Stimulated activated naive CD8-positive, alpha-beta T cell treated with anti-CD3 and anti-CD28 coated beads, Interleukin-15, Interleukin-2, amounts not matched to agents 100 ng/mL and 50 ng/mL, for 24 hours (primary cell): ENCODE results near the gene ARL3.
"Not testable (repeated sequence)": the region's sequence is repeated elsewhere in the genome, so short reads cannot be mapped to it uniquely, and the experiment has no call there.

Experiments used
- H3K27ac Mint-ChIP-seq: one replicate; pipeline ENCODE4 v1.8.0; 2021; ENCODE audit warnings: mild to moderate bottlenecking, mixed read lengths
- H3K27me3 Mint-ChIP-seq: one replicate; pipeline ENCODE4 v1.8.0; 2021; ENCODE audit warnings: mixed read lengths
- H3K36me3 Mint-ChIP-seq: one replicate; pipeline ENCODE4 v1.8.0; 2021; ENCODE audit warnings: low read depth, mixed read lengths
- H3K4me1 Mint-ChIP-seq: one replicate; pipeline ENCODE4 v1.8.0; 2021; ENCODE audit warnings: low read depth, mixed read lengths
- H3K4me3 Mint-ChIP-seq: one replicate; pipeline ENCODE4 v1.8.0; 2021; ENCODE audit warnings: mild to moderate bottlenecking, mixed read lengths
- H3K9me3 Mint-ChIP-seq: one replicate; pipeline ENCODE4 v1.8.0; 2021; ENCODE audit warnings: mixed read lengths

Gene ARL3

DNA sequence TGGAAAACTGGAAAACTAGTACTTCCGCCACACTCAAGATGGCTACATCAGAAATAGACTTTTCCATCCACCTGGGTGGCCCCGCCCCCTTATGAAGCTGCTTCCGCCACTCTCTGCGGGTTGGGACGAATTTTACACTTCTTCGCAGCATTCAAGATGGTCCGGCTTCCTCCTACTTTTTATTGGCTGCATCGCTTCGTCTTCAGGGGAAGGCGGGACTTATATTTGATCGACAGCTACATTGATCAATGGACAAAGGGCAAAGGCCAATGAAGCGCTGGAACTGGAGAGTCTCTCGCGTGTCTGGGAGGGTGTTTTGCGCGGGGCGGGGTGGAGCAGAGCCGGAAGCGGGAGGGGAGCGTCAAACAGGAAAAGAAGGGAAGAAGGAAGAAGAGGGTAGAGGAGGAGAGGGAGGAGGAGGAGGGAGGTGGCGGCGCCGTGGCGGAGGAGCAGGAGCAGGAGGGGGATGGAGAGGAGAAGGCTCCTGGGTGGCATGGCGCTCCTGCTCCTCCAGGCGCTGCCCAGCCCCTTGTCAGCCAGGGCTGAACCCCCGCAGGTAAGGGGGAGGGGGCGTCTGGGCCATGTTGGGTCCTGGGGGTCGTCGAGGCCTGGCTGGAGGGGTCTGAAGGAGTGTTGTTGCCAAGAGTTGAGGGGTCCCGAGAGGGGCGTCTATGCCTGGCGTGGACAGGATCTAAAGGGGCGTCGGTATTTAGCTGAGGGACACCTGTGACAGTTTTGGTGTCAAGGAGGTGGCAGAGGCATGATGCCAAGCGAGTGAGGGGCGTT, 29.6 kb upstream of the ARL3 start, which contains the start of gene WBP1L:
TSS of gene WBP1L (plus strand) at position 361 of the 786 bp plus-strand sequence. CDS start at position 467, 106 bp downstream.
- H3K4me1 Mint-ChIP-seq, result peaks cover 49% of the 10 kb centered on the region
- peak within 1 kb of the TSS; percentile 99 for H3K4me3 Mint-ChIP-seq
- H3K27me3 Mint-ChIP-seq, result no peaks in the 10 kb centered on the region
- H3K9me3 Mint-ChIP-seq, result peaks cover 6% of the 10 kb centered on the region
- H3K36me3 Mint-ChIP-seq, result peaks cover 5% of the 10 kb centered on the region
- peak within 1 kb of the TSS; percentile 80 for H3K27ac Mint-ChIP-seq

- H3K36me3 Mint-ChIP-seq, result peaks cover under 1% of the 10 kb centered on the region
- peak overlapping the region; percentile 99 for H3K4me3 Mint-ChIP-seq
- peaks cover 43% of the 10 kb centered on the region for H3K4me1 Mint-ChIP-seq
These were observed 28.9 kb upstream of the ARL3 start for GRCh38 chr10:102743078-102743587.

GRCh38 chr10:102742313-102742712, 28.1 kb upstream of the ARL3 start:
- not testable (repeated sequence) for H3K27ac Mint-ChIP-seq, H3K4me3 Mint-ChIP-seq, H3K9me3 Mint-ChIP-seq, H3K27me3 Mint-ChIP-seq, H3K36me3 Mint-ChIP-seq
- peaks cover 42% of the 10 kb centered on the region for H3K4me1 Mint-ChIP-seq

More at GRCh38 chr10:102743078-102743587, 28.9 kb upstream of the ARL3 start:
- Mint-ChIP-seq H3K27me3 (no peaks in the 10 kb centered on the region), H3K27ac (peak overlapping the region; percentile 80), H3K9me3 (peaks cover 6% of the 10 kb centered on the region)

DNA sequence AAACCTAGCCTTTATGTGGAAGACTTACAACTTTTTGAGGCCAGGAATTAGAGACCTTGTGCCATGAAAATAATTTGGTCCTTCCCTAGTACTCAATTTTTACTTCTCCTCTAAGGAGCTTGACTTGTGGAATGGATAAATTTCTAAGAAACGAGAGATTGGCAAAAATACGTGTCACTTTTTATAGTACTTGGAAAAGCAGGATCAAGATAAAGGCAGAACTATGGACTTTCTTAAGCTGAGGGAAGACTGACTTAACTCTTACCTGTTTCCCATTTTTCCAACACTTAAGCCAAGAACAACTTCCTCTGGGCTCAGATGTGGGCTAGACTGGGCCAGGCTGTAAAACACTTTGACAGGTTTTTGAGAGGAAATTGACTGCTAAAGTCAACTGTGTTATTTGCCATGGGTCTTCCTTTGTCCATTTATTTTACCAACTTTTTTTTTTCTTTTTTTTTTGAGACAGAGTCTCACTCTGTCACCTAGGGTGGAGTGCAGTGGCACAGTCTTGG, 27.6 kb upstream of the ARL3 start:
- no peaks in the 10 kb centered on the region for H3K36me3 Mint-ChIP-seq
- H3K27ac Mint-ChIP-seq, result no peak overlapping the region
- H3K9me3 Mint-ChIP-seq, result peaks cover 6% of the 10 kb centered on the region
- peaks cover 39% of the 10 kb centered on the region for H3K4me1 Mint-ChIP-seq
- no peak overlapping the region for H3K4me3 Mint-ChIP-seq
- no peaks in the 10 kb centered on the region for H3K27me3 Mint-ChIP-seq

DNA sequence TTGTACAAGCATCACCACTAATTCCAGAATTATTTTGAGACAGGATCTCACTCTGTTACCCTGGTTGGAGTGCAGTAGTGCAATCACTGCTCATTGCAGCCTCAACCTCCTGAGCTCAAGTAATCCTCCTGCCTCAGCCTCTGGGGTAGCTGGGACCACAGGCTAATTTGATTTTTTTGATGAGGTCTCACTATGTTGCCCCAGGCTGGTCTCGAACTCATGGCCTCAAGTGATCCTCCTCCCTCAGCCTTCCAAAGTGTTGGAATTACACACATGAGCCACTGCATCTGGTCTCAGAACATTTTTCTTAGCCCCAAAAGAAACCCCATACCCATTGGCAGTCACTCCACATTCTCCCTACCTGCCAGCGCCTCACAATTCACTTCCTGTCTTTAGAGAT, 26.0 kb upstream of the ARL3 start:
- H3K27ac Mint-ChIP-seq, result no peak overlapping the region
- no peak overlapping the region for H3K4me3 Mint-ChIP-seq
- H3K27me3 Mint-ChIP-seq, result no peaks in the 10 kb centered on the region
- peaks cover 6% of the 10 kb centered on the region for H3K9me3 Mint-ChIP-seq
- no peaks in the 10 kb centered on the region for H3K36me3 Mint-ChIP-seq
- H3K4me1 Mint-ChIP-seq, result peaks cover 23% of the 10 kb centered on the region

DNA sequence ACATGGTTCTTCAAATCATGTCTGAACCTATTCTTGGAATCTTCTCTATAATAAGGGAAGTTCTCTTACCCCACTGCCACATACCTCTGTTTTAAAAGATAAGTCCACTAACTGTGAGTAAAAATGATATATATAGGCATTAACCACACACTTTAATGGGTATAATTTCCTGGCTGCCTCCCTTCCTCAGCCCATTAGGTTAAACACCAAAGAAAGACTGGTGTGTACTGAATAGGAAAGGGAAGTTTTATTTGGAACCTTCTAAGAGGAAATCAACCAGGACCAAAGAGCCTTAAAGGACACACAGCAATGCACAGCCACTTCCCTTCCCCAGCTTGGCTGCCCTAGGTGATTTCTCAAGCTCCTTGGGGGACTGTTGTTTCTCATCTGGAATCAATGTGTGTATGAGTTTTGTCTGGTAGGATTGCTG, 24.5 kb upstream of the ARL3 start:
- Mint-ChIP-seq H3K27ac (peak overlapping the region; percentile 16), H3K36me3 (peaks cover 9% of the 10 kb centered on the region), H3K4me3 (no peak overlapping the region), H3K4me1 (peaks cover 11% of the 10 kb centered on the region), H3K27me3 (no peaks in the 10 kb centered on the region), H3K9me3 (peaks cover 6% of the 10 kb centered on the region)

DNA sequence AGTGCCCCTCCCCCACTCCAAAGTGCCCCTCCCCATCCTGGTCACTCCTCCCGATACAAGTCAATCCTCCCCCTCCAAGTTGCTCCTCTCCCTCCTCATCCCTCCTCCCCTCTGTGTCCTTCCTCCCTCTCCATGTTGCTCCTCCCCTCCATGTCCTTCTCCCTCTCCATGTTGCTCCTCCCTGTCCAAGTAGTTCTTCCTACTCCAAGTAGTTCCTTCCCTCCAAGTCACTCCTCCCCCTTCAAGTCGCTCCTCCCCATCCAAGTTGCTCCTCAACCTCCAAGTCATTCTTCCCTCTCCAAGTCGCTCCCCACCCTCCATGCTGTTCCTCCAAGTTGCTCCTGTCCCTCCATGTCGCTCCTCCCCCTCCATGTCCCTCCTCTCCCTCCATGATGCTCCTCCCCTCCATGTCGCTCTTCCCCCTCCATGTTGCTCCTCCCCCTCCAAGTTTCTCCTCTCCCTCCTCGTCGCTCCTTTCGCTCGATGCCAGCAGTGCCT, 20.9 kb upstream of the ARL3 start:
- no peak overlapping the region for H3K4me3 Mint-ChIP-seq
- H3K36me3 Mint-ChIP-seq, result peaks cover 28% of the 10 kb centered on the region
- H3K27me3 Mint-ChIP-seq, result no peaks in the 10 kb centered on the region
- no peaks in the 10 kb centered on the region for H3K9me3 Mint-ChIP-seq
- H3K27ac Mint-ChIP-seq, result no peak overlapping the region
- peaks cover 3% of the 10 kb centered on the region for H3K4me1 Mint-ChIP-seq

- H3K27ac Mint-ChIP-seq, result peak overlapping the region; percentile 16
- H3K36me3 Mint-ChIP-seq, result peaks cover 43% of the 10 kb centered on the region
- no peaks in the 10 kb centered on the region for H3K27me3 Mint-ChIP-seq
- no peak overlapping the region for H3K4me3 Mint-ChIP-seq
- no peaks in the 10 kb centered on the region for H3K9me3 Mint-ChIP-seq
- H3K4me1 Mint-ChIP-seq, result peaks cover 23% of the 10 kb centered on the region
These were observed 18.5 kb upstream of the ARL3 start for GRCh38 chr10:102732661-102733060.

GRCh38 chr10:102731222-102731800, 17.1 kb upstream of the ARL3 start:
- Mint-ChIP-seq H3K9me3 (no peaks in the 10 kb centered on the region), H3K4me3 (no peak overlapping the region), H3K4me1 (peaks cover 25% of the 10 kb centered on the region), H3K36me3 (peaks cover 53% of the 10 kb centered on the region), H3K27me3 (no peaks in the 10 kb centered on the region), H3K27ac (no peak overlapping the region)

GRCh38 chr10:102729029-102730026, 15.1 kb upstream of the ARL3 start:
- Mint-ChIP-seq H3K27ac (peak overlapping the region; percentile 70), H3K9me3 (no peaks in the 10 kb centered on the region), H3K27me3 (no peaks in the 10 kb centered on the region), H3K4me1 (peaks cover 25% of the 10 kb centered on the region), H3K36me3 (peaks cover 52% of the 10 kb centered on the region), H3K4me3 (no peak overlapping the region)

- no peak overlapping the region for H3K4me3 Mint-ChIP-seq
- no peaks in the 10 kb centered on the region for H3K27me3 Mint-ChIP-seq
- peaks cover 43% of the 10 kb centered on the region for H3K36me3 Mint-ChIP-seq
- peaks cover 4% of the 10 kb centered on the region for H3K9me3 Mint-ChIP-seq
- H3K4me1 Mint-ChIP-seq, result peaks cover 26% of the 10 kb centered on the region
- H3K27ac Mint-ChIP-seq, result peak overlapping the region; percentile 45
These were observed 13.0 kb upstream of the ARL3 start for GRCh38 chr10:102727037-102727818.

DNA sequence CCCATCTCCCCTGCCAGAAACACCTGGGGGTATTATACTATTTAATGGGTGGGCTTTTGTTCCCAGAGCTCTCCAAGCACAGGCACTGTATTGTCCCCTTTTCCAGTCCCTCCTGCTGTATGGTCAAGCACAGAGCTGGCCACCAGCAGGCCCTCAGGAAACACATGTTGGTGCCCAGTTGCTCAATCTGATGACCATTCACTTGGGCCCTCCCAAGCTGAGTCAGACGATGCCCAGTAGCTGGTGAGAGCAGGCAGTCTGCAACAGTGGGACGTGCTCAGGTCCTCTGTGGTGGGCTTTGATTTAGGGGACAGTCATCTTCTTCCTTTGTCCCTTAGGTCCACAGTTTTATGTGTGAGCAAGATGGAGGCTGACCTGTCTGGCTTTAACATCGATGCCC, 12.1 kb upstream of the ARL3 start:
- no peak overlapping the region for H3K27ac Mint-ChIP-seq
- no peaks in the 10 kb centered on the region for H3K27me3 Mint-ChIP-seq
- H3K36me3 Mint-ChIP-seq, result peaks cover 41% of the 10 kb centered on the region
- no peak overlapping the region for H3K4me3 Mint-ChIP-seq
- peaks cover 32% of the 10 kb centered on the region for H3K4me1 Mint-ChIP-seq
- peaks cover 4% of the 10 kb centered on the region for H3K9me3 Mint-ChIP-seq

DNA sequence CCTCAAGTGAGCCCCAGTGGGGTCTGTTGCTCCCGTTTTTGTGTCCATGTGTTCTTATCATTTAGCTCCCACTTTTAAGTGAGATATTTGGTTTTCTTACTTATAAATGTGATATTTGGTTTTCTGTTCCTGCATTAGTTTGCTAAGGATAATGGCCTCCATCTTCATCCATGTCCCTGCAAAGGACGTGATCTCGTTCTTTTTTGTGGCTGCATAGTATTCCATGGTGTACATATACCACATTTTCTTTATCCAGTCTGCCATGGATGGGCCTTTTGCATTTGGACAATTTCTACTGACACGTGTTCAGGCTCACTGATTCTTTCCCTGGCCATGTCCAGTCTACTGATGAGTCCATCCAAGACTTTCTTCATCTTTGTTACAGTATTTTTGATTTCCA, 9.8 kb upstream of the ARL3 start:
- Mint-ChIP-seq H3K36me3 (peaks cover 46% of the 10 kb centered on the region), H3K9me3 (peaks cover 4% of the 10 kb centered on the region), H3K4me3 (no peak overlapping the region), H3K27ac (no peak overlapping the region), H3K27me3 (no peaks in the 10 kb centered on the region), H3K4me1 (peaks cover 28% of the 10 kb centered on the region)

GRCh38 chr10:102721954-102722353, 7.8 kb upstream of the ARL3 start:
- Mint-ChIP-seq H3K27ac (no peak overlapping the region), H3K4me1 (peaks cover 34% of the 10 kb centered on the region), H3K4me3 (no peak overlapping the region), H3K36me3 (peaks cover 45% of the 10 kb centered on the region), H3K27me3 (no peaks in the 10 kb centered on the region), H3K9me3 (peaks cover 4% of the 10 kb centered on the region)
